ENCODE data around the gene RAB11A. TPM values are rescaled to one million over a fixed set of nuclear protein-coding genes. Genes with fewer than 3 reads are reported as not detected.
A peak's percentile ranks its signal among the peaks of the same experiment; 100 is the strongest.

The RAB11A gene
- total and polyA plus RNA-seq, 12 donors, result 45.7 to 705 (median 348) TPM

GRCh38 chr15:65937054-65937453 is 67.8 kb downstream of the RAB11A start:
- Histone ChIP-seq H3K9me3 (replicated peaks in 1 of 3) (no peaks in the 10 kb centered on the region), H3K4me1 (replicated peaks in 1 of 2) (peaks cover 0 to 7% of the 10 kb centered on the region in 2 donors), H3K27me3 (no peaks in the 10 kb centered on the region), H3K4me3 (no peak overlapping the region), H3K27ac (no peak overlapping the region), H3K36me3 (replicated peaks in 1 of 2) (no peaks in the 10 kb centered on the region)
- intact Hi-C loops (cut with DNase I), result no loop called here
- DNase-seq, result no peak
- TF ChIP-seq POLR2A (IDR thresholded peaks at IDR 0.05), result no peak
- no peak for TF ChIP-seq CTCF (IDR thresholded peaks at IDR 0.05)
- WGBS, 4 donors, result 88 to 100% (median 94%) methylated on average over 3 of the region's 3 CpGs

- TF ChIP-seq CTCF (IDR thresholded peaks at IDR 0.05) (no peak), POLR2A (IDR thresholded peaks at IDR 0.05) (no peak)
- peaks cover 0 to 7% of the 10 kb centered on the region in 2 donors for H3K4me1 ChIP-seq (replicated peaks in 1 of 2)
- no peak overlapping the region for H3K27ac ChIP-seq
- no peaks in the 10 kb centered on the region for H3K9me3 ChIP-seq (replicated peaks in 1 of 3)
- intact Hi-C loops (cut with DNase I), result no loop called here
- no peaks in the 10 kb centered on the region for H3K27me3 ChIP-seq
- DNase-seq, result peak; percentile 44 to 87 (median 75)
- whole genome bisulfite sequencing, 4 donors, result 82 to 96% (median 94%) methylated on average over 1 of the region's 1 CpG
- H3K4me3 ChIP-seq, result no peak overlapping the region
- no peaks in the 10 kb centered on the region for H3K36me3 ChIP-seq (replicated peaks in 1 of 2)
Measured at GRCh38 chr15:65937476-65937875, 68.2 kb downstream of the RAB11A start.

- Histone ChIP-seq H3K4me1 (replicated peaks in 1 of 2) (peaks cover 0 to 7% of the 10 kb centered on the region in 2 donors), H3K9me3 (replicated peaks in 1 of 3) (no peaks in the 10 kb centered on the region), H3K27me3 (no peaks in the 10 kb centered on the region), H3K27ac (no peak overlapping the region), H3K36me3 (replicated peaks in 1 of 2) (no peaks in the 10 kb centered on the region), H3K4me3 (no peak overlapping the region)
- intact Hi-C loops (cut with DNase I), result no loop called here
- TF ChIP-seq POLR2A (IDR thresholded peaks at IDR 0.05), result no peak
- WGBS, 4 donors, result 87 to 96% (median 90%) methylated on average over 4 of the region's 4 CpGs
- DNase-seq, result no peak
Measured at GRCh38 chr15:65938604-65939003, 69.3 kb downstream of the RAB11A start.

GRCh38 chr15:65939901-65940617 is 70.8 kb downstream of the RAB11A start:
- WGBS, 4 donors, result 74 to 88% (median 82%) methylated on average over 10 of the region's 10 CpGs
- intact Hi-C loops (cut with DNase I), result no loop called here
- no peak for TF ChIP-seq POLR2A (IDR thresholded peaks at IDR 0.05)
- TF ChIP-seq CTCF (IDR thresholded peaks at IDR 0.05), result no peak
- Histone ChIP-seq H3K36me3 (replicated peaks in 1 of 2) (no peaks in the 10 kb centered on the region), H3K4me1 (replicated peaks in 1 of 2) (peaks cover 0 to 7% of the 10 kb centered on the region in 2 donors), H3K4me3 (no peak overlapping the region), H3K27me3 (no peaks in the 10 kb centered on the region), H3K9me3 (replicated peaks in 1 of 3) (no peaks in the 10 kb centered on the region), H3K27ac (peak overlapping the region in 1 of 5 donors; percentile 34)
- DNase-seq, result peak in 2 of 7 donors; percentile 47 to 48

- intact Hi-C loops (cut with DNase I), result no loop called here
- H3K27me3 ChIP-seq, result no peaks in the 10 kb centered on the region
- no peaks in the 10 kb centered on the region for H3K9me3 ChIP-seq (replicated peaks in 1 of 3)
- no peak overlapping the region for H3K4me3 ChIP-seq
- peak overlapping the region in 1 of 5 donors; percentile 34 for H3K27ac ChIP-seq
- no peaks in the 10 kb centered on the region for H3K36me3 ChIP-seq (replicated peaks in 1 of 2)
- peaks cover 0 to 7% of the 10 kb centered on the region in 2 donors for H3K4me1 ChIP-seq (replicated peaks in 1 of 2)
- DNase-seq, result peak in 2 of 7 donors; percentile 21 to 29
- TF ChIP-seq POLR2A (IDR thresholded peaks at IDR 0.05) (no peak), CTCF (IDR thresholded peaks at IDR 0.05) (no peak)
Measured at GRCh38 chr15:65940618-65940909, 71.3 kb downstream of the RAB11A start.

Data from adrenal gland (tissue), 12 donors.